OCI-LY1 (cell line): ENCODE measurements around the gene SLC31A2.

Experiments used
- CTCF ChIP-seq: fragments of 200-600 bp; sonication (generic), shearing (Covaris generic); IDR thresholded peaks from 2 replicates; pipeline ENCODE4 v1.5.1; 2017; ENCODE audit warnings: mild to moderate bottlenecking, antibody characterized with exemption, low read length, moderate library complexity, mixed read lengths
- EZH2 ChIP-seq: fragments of 200-600 bp; sonication (generic), shearing (Covaris generic); IDR thresholded peaks from 2 replicates; pipeline ENCODE4 v1.8.0; 2017; ENCODE audit warnings: borderline replicate concordance, mixed run types, mild to moderate bottlenecking, antibody characterized with exemption, low read length, moderate library complexity, mixed read lengths

GRCh38 chr9:113156880-113157279 lies 6.1 kb downstream of the SLC31A2 start:
- peak; percentile 40; the same call in 1 of the 2 replicates for TF ChIP-seq CTCF
- no peak for TF ChIP-seq EZH2
